ENCODE measurements around the gene SLC6A8. TPM values are rescaled to one million over a fixed set of nuclear protein-coding genes. Genes with fewer than 3 reads are reported as not detected.
A peak's percentile ranks its signal among the peaks of the same experiment; 100 is the strongest.
"Not testable (repeated sequence)": the region's sequence is repeated elsewhere in the genome, so short reads cannot be mapped to it uniquely, and the experiment has no call there.

Gene SLC6A8
- total RNA-seq, 1 experiment from 2014 or later: 49.8 TPM

DNA sequence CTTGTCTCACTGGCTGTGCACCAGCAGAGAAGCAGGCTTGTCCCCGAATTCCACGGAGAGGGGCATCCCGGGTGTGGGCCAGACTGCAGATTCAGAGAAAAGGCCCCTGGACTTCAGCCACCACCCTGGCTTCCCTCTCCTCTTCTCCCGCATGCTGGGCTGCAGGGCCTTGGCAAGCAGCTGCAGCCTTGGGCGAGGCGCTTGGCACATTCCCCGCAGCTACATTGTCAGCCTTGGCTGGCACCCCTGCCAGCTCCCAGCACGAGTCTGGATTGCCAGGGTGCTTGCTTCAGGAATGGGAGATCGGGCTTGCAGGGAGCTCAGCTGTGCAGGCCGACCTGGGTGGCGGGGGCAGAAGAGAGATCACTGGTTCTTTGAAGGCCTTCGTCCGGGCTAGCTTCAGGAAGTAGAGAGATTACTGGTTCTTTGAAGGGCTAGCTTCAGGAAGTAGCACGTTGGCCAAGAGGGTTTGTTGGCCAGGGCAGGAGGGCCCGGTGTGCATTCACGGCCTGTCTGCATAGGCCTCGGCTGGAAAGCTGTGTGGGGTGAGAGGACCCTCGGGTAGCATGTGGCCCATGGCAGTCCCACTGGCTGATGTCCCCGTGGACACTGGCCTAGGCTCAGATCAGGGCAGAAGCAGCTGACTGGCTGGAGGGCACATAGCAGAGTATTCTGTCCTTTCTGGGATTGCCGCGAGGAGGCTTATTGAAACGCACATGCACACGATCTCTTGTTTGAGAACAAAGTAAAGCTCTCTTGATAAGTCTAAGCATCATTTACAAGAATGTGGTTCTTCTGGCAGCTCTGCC is 39.6 kb downstream of the SLC6A8 start:
- intact Hi-C loops (cut with micrococcal nuclease; ENCODE audit: unreplicated experiment): no loop called here
- Histone ChIP-seq H3K27ac (ENCODE audit: low read depth, low read length, poor library complexity, severe bottlenecking) (peak overlapping the region; percentile 16), H3K27me3 (replicated peaks; ENCODE audit: insufficient read depth, low read depth, low read length, poor library complexity) (no peaks in the 10 kb centered on the region), H3K36me3 (ENCODE audit: insufficient read depth, low read length, poor library complexity, severe bottlenecking) (no peaks in the 10 kb centered on the region), H3K9me3 (ENCODE audit: low read depth, low read length, poor library complexity, severe bottlenecking) (no peaks in the 10 kb centered on the region), H3K4me3 (ENCODE audit: low read depth, low read length, poor library complexity, severe bottlenecking) (no peak overlapping the region), H3K4me1 (ENCODE audit: insufficient read depth, low read length, poor library complexity, severe bottlenecking) (peaks cover 8% of the 10 kb centered on the region)
- TF ChIP-seq, protein P1, sequence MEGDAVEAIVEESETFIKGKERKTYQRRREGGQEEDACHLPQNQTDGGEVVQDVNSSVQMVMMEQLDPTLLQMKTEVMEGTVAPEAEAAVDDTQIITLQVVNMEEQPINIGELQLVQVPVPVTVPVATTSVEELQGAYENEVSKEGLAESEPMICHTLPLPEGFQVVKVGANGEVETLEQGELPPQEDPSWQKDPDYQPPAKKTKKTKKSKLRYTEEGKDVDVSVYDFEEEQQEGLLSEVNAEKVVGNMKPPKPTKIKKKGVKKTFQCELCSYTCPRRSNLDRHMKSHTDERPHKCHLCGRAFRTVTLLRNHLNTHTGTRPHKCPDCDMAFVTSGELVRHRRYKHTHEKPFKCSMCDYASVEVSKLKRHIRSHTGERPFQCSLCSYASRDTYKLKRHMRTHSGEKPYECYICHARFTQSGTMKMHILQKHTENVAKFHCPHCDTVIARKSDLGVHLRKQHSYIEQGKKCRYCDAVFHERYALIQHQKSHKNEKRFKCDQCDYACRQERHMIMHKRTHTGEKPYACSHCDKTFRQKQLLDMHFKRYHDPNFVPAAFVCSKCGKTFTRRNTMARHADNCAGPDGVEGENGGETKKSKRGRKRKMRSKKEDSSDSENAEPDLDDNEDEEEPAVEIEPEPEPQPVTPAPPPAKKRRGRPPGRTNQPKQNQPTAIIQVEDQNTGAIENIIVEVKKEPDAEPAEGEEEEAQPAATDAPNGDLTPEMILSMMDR (conservative IDR thresholded peaks at IDR 0.05; ENCODE audit: low read depth, low read length): no peak
- TF ChIP-seq EZH2 (IDR thresholded peaks at IDR 0.05; ENCODE audit: borderline replicate concordance, low read depth, low read length, poor library complexity, severe bottlenecking): no peak
- DNase-seq (ENCODE audit: low spot score): no peak
- no TSS peak for BruUV-seq (replicated peaks)
- POLR2A ChIA-PET (ENCODE audit: low non-redundant PET): no interaction called here
- CTCF ChIA-PET: no interaction called here

DNA sequence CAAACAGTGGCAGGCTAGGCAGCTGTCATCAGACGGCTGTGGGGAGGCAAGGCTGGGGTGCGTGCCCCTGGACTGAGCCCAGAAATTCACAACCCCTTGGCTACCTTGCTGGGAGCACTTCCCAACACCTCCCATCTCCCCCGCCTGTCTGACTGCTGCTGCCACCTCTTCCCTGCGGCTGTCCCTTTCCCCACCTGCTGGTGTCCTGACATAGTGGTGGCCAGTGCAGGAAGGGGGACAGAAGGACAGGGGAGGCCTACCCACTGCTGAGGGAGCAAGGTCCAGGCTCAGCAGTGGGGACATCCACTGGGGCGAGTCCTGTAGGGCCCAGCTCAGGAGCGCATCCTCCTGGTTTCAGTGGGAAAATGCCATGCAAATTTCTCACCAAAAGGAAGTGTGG is 40.4 kb downstream of the SLC6A8 start:
- H3K9me3 ChIP-seq (ENCODE audit: low read depth, low read length, poor library complexity, severe bottlenecking): no peaks in the 10 kb centered on the region
- no peaks in the 10 kb centered on the region for H3K36me3 ChIP-seq (ENCODE audit: insufficient read depth, low read length, poor library complexity, severe bottlenecking)
- H3K4me1 ChIP-seq (ENCODE audit: insufficient read depth, low read length, poor library complexity, severe bottlenecking): peaks cover 8% of the 10 kb centered on the region
- CTCF ChIA-PET: no interaction called here
- intact Hi-C loops (cut with micrococcal nuclease; ENCODE audit: unreplicated experiment): no loop called here
- H3K27ac ChIP-seq (ENCODE audit: low read depth, low read length, poor library complexity, severe bottlenecking): no peak overlapping the region
- no peaks in the 10 kb centered on the region for H3K27me3 ChIP-seq (replicated peaks; ENCODE audit: insufficient read depth, low read depth, low read length, poor library complexity)
- DNase-seq (ENCODE audit: low spot score): no peak
- no TSS peak for BruUV-seq (replicated peaks)
- no peak overlapping the region for H3K4me3 ChIP-seq (ENCODE audit: low read depth, low read length, poor library complexity, severe bottlenecking)
- TF ChIP-seq, protein P1 (conservative IDR thresholded peaks at IDR 0.05; ENCODE audit: low read depth, low read length): no peak
- no peak for TF ChIP-seq EZH2 (IDR thresholded peaks at IDR 0.05; ENCODE audit: borderline replicate concordance, low read depth, low read length, poor library complexity, severe bottlenecking)
- POLR2A ChIA-PET (ENCODE audit: low non-redundant PET): no interaction called here

- no peaks in the 10 kb centered on the region for H3K27me3 ChIP-seq (replicated peaks; ENCODE audit: insufficient read depth, low read depth, low read length, poor library complexity)
- TF ChIP-seq, protein P1 (conservative IDR thresholded peaks at IDR 0.05; ENCODE audit: low read depth, low read length): no peak
- TF ChIP-seq EZH2 (IDR thresholded peaks at IDR 0.05; ENCODE audit: borderline replicate concordance, low read depth, low read length, poor library complexity, severe bottlenecking): no peak
- ChIA-PET CTCF (interaction anchor here (0.7 kb wide), 1 partner anchor 194 kb away, joined by 4 read pairs; no protein-coding TSS in a partner anchor), POLR2A (ENCODE audit: low non-redundant PET) (no interaction called here)
- H3K4me1 ChIP-seq (ENCODE audit: insufficient read depth, low read length, poor library complexity, severe bottlenecking): peaks cover 8% of the 10 kb centered on the region
- H3K27ac ChIP-seq (ENCODE audit: low read depth, low read length, poor library complexity, severe bottlenecking): no peak overlapping the region
- no peaks in the 10 kb centered on the region for H3K9me3 ChIP-seq (ENCODE audit: low read depth, low read length, poor library complexity, severe bottlenecking)
- H3K4me3 ChIP-seq (ENCODE audit: low read depth, low read length, poor library complexity, severe bottlenecking): no peak overlapping the region
- no peak for DNase-seq (ENCODE audit: low spot score)
- no TSS peak for BruUV-seq (replicated peaks)
- no peaks in the 10 kb centered on the region for H3K36me3 ChIP-seq (ENCODE audit: insufficient read depth, low read length, poor library complexity, severe bottlenecking)
- intact Hi-C loops (cut with micrococcal nuclease; ENCODE audit: unreplicated experiment): no loop called here
Measured at GRCh38 chrX:153728951-153729631, 41.4 kb downstream of the SLC6A8 start.

GRCh38 chrX:153730115-153730514 is 42.4 kb downstream of the SLC6A8 start:
- BruUV-seq (replicated peaks); CTCF ChIA-PET; H3K9me3 ChIP-seq (ENCODE audit: low read depth, low read length, poor library complexity, severe bottlenecking); H3K4me3 ChIP-seq (ENCODE audit: low read depth, low read length, poor library complexity, severe bottlenecking); POLR2A ChIA-PET (ENCODE audit: low non-redundant PET); H3K36me3 ChIP-seq (ENCODE audit: insufficient read depth, low read length, poor library complexity, severe bottlenecking); H3K27me3 ChIP-seq (replicated peaks; ENCODE audit: insufficient read depth, low read depth, low read length, poor library complexity); intact Hi-C loops (cut with micrococcal nuclease; ENCODE audit: unreplicated experiment); DNase-seq (ENCODE audit: low spot score); H3K27ac ChIP-seq (ENCODE audit: low read depth, low read length, poor library complexity, severe bottlenecking); H3K4me1 ChIP-seq (ENCODE audit: insufficient read depth, low read length, poor library complexity, severe bottlenecking): not testable (repeated sequence)

All from A673 (cell line).